ENCODE results near the gene SMURF1.

The SMURF1 gene

DNA sequence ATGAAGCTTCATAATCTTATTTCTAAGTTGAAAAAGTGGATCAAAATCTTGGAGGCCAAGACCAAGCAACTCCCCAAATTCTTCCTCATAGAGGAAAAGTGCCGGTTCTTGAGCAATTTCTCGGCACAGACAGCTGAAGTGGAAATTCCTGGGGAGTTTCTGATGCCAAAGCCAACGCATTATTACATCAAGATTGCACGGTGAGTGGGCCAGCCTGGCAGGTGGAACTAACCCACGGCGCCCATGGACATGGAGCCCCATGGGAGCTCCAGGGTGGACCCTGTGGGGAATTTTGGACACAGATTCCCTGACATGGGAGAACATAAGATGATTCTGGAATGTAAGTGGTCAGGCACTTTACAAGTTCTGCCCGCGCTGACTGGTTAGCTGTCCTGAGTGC lies 139.7 kb downstream of the SMURF1 start:
- H3K27me3 Mint-ChIP-seq (ENCODE audit: low read depth, poor library complexity), result peaks cover 2% of the 10 kb centered on the region

DNA sequence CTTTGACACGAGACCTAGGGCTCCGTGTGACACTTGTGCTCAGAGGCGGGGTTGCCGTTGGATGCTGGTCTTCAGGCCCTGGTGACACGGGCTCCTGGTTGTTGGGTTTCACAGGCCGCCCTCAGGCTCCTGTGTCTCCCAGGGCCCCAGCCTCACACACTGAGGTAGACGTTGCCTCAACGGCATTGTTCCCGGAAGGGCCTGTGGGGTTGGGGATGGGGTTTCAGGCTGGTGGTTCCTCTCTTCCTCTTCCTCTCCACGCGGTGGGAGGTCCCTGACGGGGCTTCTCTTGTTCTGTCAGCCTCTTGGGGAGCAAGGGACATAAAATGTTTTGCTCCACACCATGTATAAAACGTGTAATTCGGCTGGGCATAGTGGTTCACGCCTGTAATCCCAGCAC lies 140.5 kb downstream of the SMURF1 start:
- Mint-ChIP-seq H3K27me3 (ENCODE audit: low read depth, poor library complexity) (peaks cover 2% of the 10 kb centered on the region), H3K27ac (peak overlapping the region; percentile 45), H3K4me1 (no peaks in the 10 kb centered on the region), H3K9me3 (no peaks in the 10 kb centered on the region), H3K36me3 (ENCODE audit: low read depth) (peaks cover 68% of the 10 kb centered on the region), H3K4me3 (no peak overlapping the region)
- TF ChIP-seq CTCF (IDR thresholded peaks at IDR 0.05), result no peak
- DNase-seq, result no peak

More for the DNA sequence above, 139.7 kb downstream of the SMURF1 start:
- H3K4me1 Mint-ChIP-seq, result no peaks in the 10 kb centered on the region
- no peaks in the 10 kb centered on the region for H3K9me3 Mint-ChIP-seq
- H3K4me3 Mint-ChIP-seq, result no peak overlapping the region
- H3K27ac Mint-ChIP-seq, result peak overlapping the region; percentile 59
- DNase-seq, result no peak
- peaks cover 64% of the 10 kb centered on the region for H3K36me3 Mint-ChIP-seq (ENCODE audit: low read depth)
- TF ChIP-seq CTCF (IDR thresholded peaks at IDR 0.05), result no peak

GRCh38 chr7:99002827-99003212 lies 141.1 kb downstream of the SMURF1 start:
- DNase-seq, result no peak

DNA sequence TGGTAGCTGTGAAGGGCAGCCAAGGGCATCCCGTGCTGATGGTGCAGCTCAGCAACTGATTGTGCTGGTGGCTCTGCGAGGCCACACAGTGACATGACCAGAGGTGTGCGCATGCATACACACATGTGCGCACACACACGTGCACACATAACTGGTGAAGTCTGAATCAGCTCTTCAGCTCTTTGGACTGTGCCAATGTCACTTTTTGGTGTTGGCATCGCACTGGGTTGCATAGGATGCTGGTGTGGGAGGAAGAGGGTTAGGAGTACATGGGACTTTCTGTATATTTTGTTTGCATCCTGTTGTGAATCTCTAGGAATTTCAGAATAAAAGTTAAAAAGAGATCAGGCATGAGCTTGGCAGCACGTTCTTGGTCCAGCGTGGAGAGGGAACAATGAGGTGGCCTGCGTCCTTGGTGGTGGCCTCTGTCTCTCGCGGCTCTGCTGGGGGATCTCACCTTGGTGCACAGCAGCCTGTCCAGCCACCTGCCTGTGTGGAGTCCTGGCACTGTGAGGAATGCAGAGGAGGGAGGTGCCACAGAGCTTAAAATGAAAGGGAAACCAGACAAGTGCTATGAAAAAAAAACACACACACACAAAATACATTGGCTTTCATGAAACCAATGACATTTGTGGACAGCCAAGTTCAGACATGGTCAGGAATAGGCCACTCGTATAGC lies 141.6 kb downstream of the SMURF1 start:
- no peak for DNase-seq
- H3K27ac Mint-ChIP-seq, result no peak overlapping the region

More at GRCh38 chr7:99002827-99003212, 141.1 kb downstream of the SMURF1 start:
- Mint-ChIP-seq H3K4me1 (no peaks in the 10 kb centered on the region), H3K27me3 (ENCODE audit: low read depth, poor library complexity) (peaks cover 2% of the 10 kb centered on the region), H3K9me3 (no peaks in the 10 kb centered on the region), H3K27ac (no peak overlapping the region), H3K4me3 (no peak overlapping the region), H3K36me3 (ENCODE audit: low read depth) (peaks cover 66% of the 10 kb centered on the region)
- no peak for TF ChIP-seq CTCF (IDR thresholded peaks at IDR 0.05)

GRCh38 chr7:99001482-99002147 lies 142.3 kb downstream of the SMURF1 start:
- TF ChIP-seq CTCF (IDR thresholded peaks at IDR 0.05), result no peak
- Mint-ChIP-seq H3K36me3 (ENCODE audit: low read depth) (peaks cover 66% of the 10 kb centered on the region), H3K27ac (peak overlapping the region; percentile 19), H3K4me3 (no peak overlapping the region), H3K4me1 (no peaks in the 10 kb centered on the region), H3K9me3 (no peaks in the 10 kb centered on the region), H3K27me3 (ENCODE audit: low read depth, poor library complexity) (no peaks in the 10 kb centered on the region)
- no peak for DNase-seq

More for the DNA sequence above, 141.6 kb downstream of the SMURF1 start:
- no peak for TF ChIP-seq CTCF (IDR thresholded peaks at IDR 0.05)
- Mint-ChIP-seq H3K4me3 (no peak overlapping the region), H3K36me3 (ENCODE audit: low read depth) (peaks cover 70% of the 10 kb centered on the region), H3K4me1 (no peaks in the 10 kb centered on the region), H3K9me3 (no peaks in the 10 kb centered on the region), H3K27me3 (ENCODE audit: low read depth, poor library complexity) (no peaks in the 10 kb centered on the region)
